K562 treated with DMSO at 1 percent for 24 hours (cell line): ENCODE measurements around the gene CKB. TPM values are rescaled to one million over a fixed set of nuclear protein-coding genes. Genes with fewer than 3 reads are reported as not detected.

Source experiments
- total RNA-seq: library from RNA; unstranded; fragments of 300-600 nt; gene quantifications from 2 replicates; pipeline ENCODE4 v1.2.3, GENCODE V29; 2022; ENCODE audit warnings: low read depth; ENCODE audit not compliant: insufficient read depth

CKB gene
- 286 and 315 TPM in 2 replicates for total RNA-seq

GRCh38 chr14:103522649-103523574 is at the start of gene CKB:
Gene CKB, minus strand, starts transcription at chr14:103522830. Its CDS starts 337 bp downstream, at chr14:103522493.

GRCh38 chr14:103562429-103563225 is 40.0 kb upstream of the CKB start, which contains the start of the genes BAG5 and COA8:
Gene BAG5, minus strand, starts transcription at chr14:103562657. Its CDS starts 1,493 bp downstream, at chr14:103561164.
Gene COA8, plus strand, starts transcription at chr14:103562960. Its CDS starts 42 bp downstream, at chr14:103563002.

GRCh38 chr14:103528587-103529382 is 6.2 kb upstream of the CKB start, which contains the start of gene TRMT61A:
Gene TRMT61A, plus strand, starts transcription at chr14:103529196. Its CDS starts 783 bp downstream, at chr14:103529979.

Other genes with a start within 250 kb of the CKB start
- 186 and 188 TPM in 2 replicates for gene EIF5, start 188.6 kb downstream of the CKB start, total RNA-seq
- 53.9 and 54.6 TPM in 2 replicates for gene MARK3, start 137.4 kb downstream of the CKB start, total RNA-seq
- 6.5 TPM in 2 replicates for gene TRMT61A, start 6.4 kb upstream of the CKB start, total RNA-seq
- gene BAG5, start 39.8 kb upstream of the CKB start, total RNA-seq = 6.2 and 7.2 TPM in 2 replicates
- gene COA8, start 40.1 kb upstream of the CKB start, total RNA-seq = 33.4 and 61.9 TPM in 2 replicates
- 130 and 136 TPM in 2 replicates for gene KLC1, start 106.4 kb upstream of the CKB start, total RNA-seq
- 31.3 and 35.0 TPM in 2 replicates for gene XRCC3, start 192.6 kb upstream of the CKB start, total RNA-seq
- 18.9 and 19.4 TPM in 2 replicates for gene ZFYVE21, start 193.0 kb upstream of the CKB start, total RNA-seq